ENCODE data around the gene FUOM. TPM values are rescaled to one million over a fixed set of nuclear protein-coding genes. Genes with fewer than 3 reads are reported as not detected.

Gene FUOM
- total RNA-seq, 2 donors from 2014 or later: 12.5 to 16.1 TPM

GRCh38 chr10:133364645-133365431, 7.0 kb upstream of the FUOM start:
- Histone ChIP-seq H3K9me3 (no peaks in the 10 kb centered on the region), H3K4me3 (no peak overlapping the region), H3K4me1 (peaks cover 13% of the 10 kb centered on the region), H3K27me3 (no peaks in the 10 kb centered on the region), H3K27ac (no peak overlapping the region), H3K36me3 (replicated peaks in 1 of 2; ENCODE audit: insufficient read depth in 1 of 2, low read depth in 2 of 2) (peaks cover 25 to 30% of the 10 kb centered on the region in 2 donors)
- intact Hi-C loops (cut with DNase I): no loop called here
- ATAC-seq: no peak
- no peak for DNase-seq
- TF ChIP-seq, protein P1, sequence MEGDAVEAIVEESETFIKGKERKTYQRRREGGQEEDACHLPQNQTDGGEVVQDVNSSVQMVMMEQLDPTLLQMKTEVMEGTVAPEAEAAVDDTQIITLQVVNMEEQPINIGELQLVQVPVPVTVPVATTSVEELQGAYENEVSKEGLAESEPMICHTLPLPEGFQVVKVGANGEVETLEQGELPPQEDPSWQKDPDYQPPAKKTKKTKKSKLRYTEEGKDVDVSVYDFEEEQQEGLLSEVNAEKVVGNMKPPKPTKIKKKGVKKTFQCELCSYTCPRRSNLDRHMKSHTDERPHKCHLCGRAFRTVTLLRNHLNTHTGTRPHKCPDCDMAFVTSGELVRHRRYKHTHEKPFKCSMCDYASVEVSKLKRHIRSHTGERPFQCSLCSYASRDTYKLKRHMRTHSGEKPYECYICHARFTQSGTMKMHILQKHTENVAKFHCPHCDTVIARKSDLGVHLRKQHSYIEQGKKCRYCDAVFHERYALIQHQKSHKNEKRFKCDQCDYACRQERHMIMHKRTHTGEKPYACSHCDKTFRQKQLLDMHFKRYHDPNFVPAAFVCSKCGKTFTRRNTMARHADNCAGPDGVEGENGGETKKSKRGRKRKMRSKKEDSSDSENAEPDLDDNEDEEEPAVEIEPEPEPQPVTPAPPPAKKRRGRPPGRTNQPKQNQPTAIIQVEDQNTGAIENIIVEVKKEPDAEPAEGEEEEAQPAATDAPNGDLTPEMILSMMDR (IDR thresholded peaks at IDR 0.05): no peak
- TF ChIP-seq POLR2A (IDR thresholded peaks at IDR 0.05): no peak
- 88 to 89% methylated on average over 21 to 29 of the region's 29 CpGs for WGBS, 2 donors

GRCh38 chr10:133362846-133363245, 5.0 kb upstream of the FUOM start:
- no peak overlapping the region for H3K4me3 ChIP-seq
- no peak overlapping the region for H3K27ac ChIP-seq
- no peak for TF ChIP-seq POLR2A (IDR thresholded peaks at IDR 0.05)
- TF ChIP-seq, protein P1 (IDR thresholded peaks at IDR 0.05): no peak
- H3K27me3 ChIP-seq: no peaks in the 10 kb centered on the region
- ATAC-seq (no peak), DNase-seq (no peak)
- H3K36me3 ChIP-seq (replicated peaks in 1 of 2; ENCODE audit: insufficient read depth in 1 of 2, low read depth in 2 of 2): peaks cover 18 to 23% of the 10 kb centered on the region in 2 donors
- 89 to 100% methylated on average over 5 to 13 of the region's 13 CpGs for WGBS, 2 donors
- intact Hi-C loops (cut with DNase I): no loop called here
- H3K9me3 ChIP-seq: no peaks in the 10 kb centered on the region
- H3K4me1 ChIP-seq: peaks cover 31% of the 10 kb centered on the region

- H3K27me3 ChIP-seq: no peaks in the 10 kb centered on the region
- no peaks in the 10 kb centered on the region for H3K9me3 ChIP-seq
- no peak overlapping the region for H3K27ac ChIP-seq
- no peak for ATAC-seq
- H3K36me3 ChIP-seq (replicated peaks in 1 of 2; ENCODE audit: insufficient read depth in 1 of 2, low read depth in 2 of 2): peaks cover 18 to 22% of the 10 kb centered on the region in 2 donors
- WGBS, 2 donors: 81 to 85% methylated on average over 18 of the region's 18 CpGs
- no peak for DNase-seq
- no peak for TF ChIP-seq POLR2A (IDR thresholded peaks at IDR 0.05)
- TF ChIP-seq, protein P1 (IDR thresholded peaks at IDR 0.05): no peak
- H3K4me3 ChIP-seq: no peak overlapping the region
- intact Hi-C loops (cut with DNase I): no loop called here
- H3K4me1 ChIP-seq: peaks cover 40% of the 10 kb centered on the region
Observed at GRCh38 chr10:133361773-133362441, 4.1 kb upstream of the FUOM start.

DNA sequence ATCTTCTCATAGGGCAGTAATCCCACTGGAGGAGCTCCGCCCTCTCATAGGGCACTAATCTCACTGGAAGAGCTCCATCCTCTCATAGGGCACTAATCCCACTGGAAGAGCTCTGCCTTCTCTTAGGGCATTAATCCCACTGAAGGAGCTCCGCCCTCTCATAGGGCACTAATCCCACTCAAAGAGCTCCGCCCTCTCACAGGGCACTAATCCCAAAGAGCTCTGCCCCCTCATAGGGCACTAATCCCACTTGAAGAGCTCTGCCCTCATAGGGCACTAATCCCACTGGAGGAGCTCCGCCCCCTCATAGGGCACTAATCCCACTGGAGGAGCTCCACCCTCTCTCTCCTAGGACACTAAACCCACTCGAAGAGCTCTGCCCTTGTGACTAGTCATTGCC, 3.4 kb upstream of the FUOM start:
- TF ChIP-seq, protein P1 (IDR thresholded peaks at IDR 0.05): no peak
- no peak for TF ChIP-seq POLR2A (IDR thresholded peaks at IDR 0.05)
- WGBS, 2 donors: 90 to 92% methylated on average over 5 of the region's 5 CpGs
- H3K27me3 ChIP-seq: no peaks in the 10 kb centered on the region
- no peak overlapping the region for H3K4me3 ChIP-seq
- no peak overlapping the region for H3K27ac ChIP-seq
- intact Hi-C loops (cut with DNase I): no loop called here
- no peak for DNase-seq
- no peak for ATAC-seq
- peaks cover 15 to 17% of the 10 kb centered on the region in 2 donors for H3K36me3 ChIP-seq (replicated peaks in 1 of 2; ENCODE audit: insufficient read depth in 1 of 2, low read depth in 2 of 2)
- H3K9me3 ChIP-seq: no peaks in the 10 kb centered on the region
- peaks cover 47% of the 10 kb centered on the region for H3K4me1 ChIP-seq

Data from body of pancreas (tissue), 4 donors.